Psoas muscle (tissue), 8 donors: ENCODE data around the gene C1orf53. TPM values are rescaled to one million over a fixed set of nuclear protein-coding genes. Genes with fewer than 3 reads are reported as not detected.

Source experiments
- ATAC-seq, 4 donors: fragments of 200-7000 bp; cut with Tn5 transposase; one replicate each; pipeline ENCODE4 v1.9.1; 2020; ENCODE audit warnings: moderate library complexity in 3 of 4, mild to moderate bottlenecking in 2 of 4
- DNase-seq, 2 donors: peaks; one replicate each; pipeline ENCODE4 v3.0.0-alpha.2; 2020
- H3K27ac ChIP-seq: fragments of 200-600 bp; one replicate; pipeline ENCODE4 v1.8.0; 2022
- H3K27me3 ChIP-seq, 3 donors: fragments of 200-600 bp in 1 of 3; one replicate each; pipeline versions ENCODE4 v1.6.1 to v1.8.0; 2013 to 2022; ENCODE audit warnings: low read length in 2 of 3, mild to moderate bottlenecking in 2 of 3, moderate library complexity in 1 of 3; ENCODE audit not compliant: insufficient read depth in 3 of 3
- H3K36me3 ChIP-seq, 2 donors: fragments of 200-600 bp in 1 of 2; one replicate each; pipeline versions ENCODE4 v1.6.1 to v1.8.0; 2013 to 2022; ENCODE audit warnings: low read depth in 1 of 2, mild to moderate bottlenecking in 1 of 2, moderate library complexity in 1 of 2; ENCODE audit not compliant: insufficient read depth in 1 of 2
- H3K4me1 ChIP-seq: fragments of 200-600 bp; one replicate; pipeline ENCODE4 v1.8.0; 2022
- H3K4me3 ChIP-seq: fragments of 200-600 bp; one replicate; pipeline ENCODE4 v1.8.0; 2022; ENCODE audit warnings: mild to moderate bottlenecking
- H3K9me3 ChIP-seq: fragments of 200-600 bp; one replicate; pipeline ENCODE4 v1.8.0; 2022
- CTCF ChIP-seq: fragments of 200-600 bp; IDR thresholded peaks from one replicate; pipeline ENCODE4 v1.8.0; 2022; ENCODE audit warnings: antibody characterized with exemption
- WGBS, 3 donors: extraction: QIAGEN DNeasy Blood & Tissue Kit; methylation state at CpG; one replicate each; pipeline versions ENCODE4 v1.1.6 to v1.1.7; 2013; 5-methylcytosine and 5-hydroxymethylcytosine counted together
- intact Hi-C, 2 donors: fragments of 100-400 bp; cut with DNase I; formaldehyde crosslinking; loops; one replicate each; pipeline versions ENCODE4 v1.11.0 to v1.14.2; 2022
- polyA plus RNA-seq, 3 donors: library from polyadenylated mRNA; stranded (reverse); fragments of 200-250 nt; gene quantifications; one replicate each; pipeline ENCODE4 v1.2.3, GENCODE V29; 2013
- total RNA-seq, 4 donors: library from RNA; stranded (reverse); fragmentation: NEBNext Ultra II Directional in 2 of 4; extraction: Animal tissue kit (Norgen Biotek cat#: 25700) in 2 of 4; gene quantifications; one replicate each; pipeline versions ENCODE4 v1.2.1 to v1.2.4, GENCODE V29; 2021 to 2023
- donor health status: healthy with polysubstance abuse.
- donor health status: DM: no; HTN: no; CAD: no; lungs with moderate emphysema.
- donor health status: Bipolar disorder and iron deficiency.
- donor health status: healthy.
- donor health status: DM: yes; HTN: yes; CAD: no.
- donor health status: DM: no; HTN: no; CAD: no.
- donor health status: DM: no; HTN: no; CAD: no.
- donor health status: DM: yes; HTN: yes; CAD: no.

The C1orf53 gene
- total and polyA plus RNA-seq, 7 donors = 0.84 to 4.3 (median 2.5) TPM

- H3K9me3 ChIP-seq = no peaks in the 10 kb centered on the region
- H3K36me3 ChIP-seq = no peaks in the 10 kb centered on the region
- H3K4me3 ChIP-seq = no peak overlapping the region
- no peak for TF ChIP-seq CTCF
- DNase-seq = no peak
- intact Hi-C loops = no loop called here
- H3K4me1 ChIP-seq = no peaks in the 10 kb centered on the region
- H3K27me3 ChIP-seq = peaks cover 0 to 3% (median 0%) of the 10 kb centered on the region in 3 donors
- no peak overlapping the region for H3K27ac ChIP-seq
- 93 to 97% (median 94%) methylated on average over 2 of the region's 2 CpGs for WGBS, 3 donors
- ATAC-seq = no peak
Observed at GRCh38 chr1:197942042-197942441, 39.6 kb downstream of the C1orf53 start.

GRCh38 chr1:197944485-197944884, 42.1 kb downstream of the C1orf53 start:
- intact Hi-C loops = no loop called here
- no peak overlapping the region for H3K27ac ChIP-seq
- no peaks in the 10 kb centered on the region for H3K36me3 ChIP-seq
- H3K9me3 ChIP-seq = no peaks in the 10 kb centered on the region
- no peaks in the 10 kb centered on the region for H3K4me1 ChIP-seq
- ATAC-seq (no peak), DNase-seq (no peak)
- TF ChIP-seq CTCF = no peak
- H3K27me3 ChIP-seq = peaks cover 0 to 3% (median 0%) of the 10 kb centered on the region in 3 donors
- H3K4me3 ChIP-seq = no peak overlapping the region
- 88 to 93% (median 92%) methylated on average over 4 of the region's 4 CpGs for WGBS, 3 donors

GRCh38 chr1:197948926-197949899, 46.8 kb downstream of the C1orf53 start:
- Histone ChIP-seq H3K4me1 (no peaks in the 10 kb centered on the region), H3K27me3 (no peaks in the 10 kb centered on the region), H3K9me3 (no peaks in the 10 kb centered on the region), H3K36me3 (no peaks in the 10 kb centered on the region), H3K4me3 (no peak overlapping the region), H3K27ac (no peak overlapping the region)
- ATAC-seq (no peak), DNase-seq (no peak)
- TF ChIP-seq CTCF = no peak
- intact Hi-C loops = no loop called here
- 67 to 74% (median 72%) methylated on average over 8 of the region's 8 CpGs for WGBS, 3 donors

- no peaks in the 10 kb centered on the region for H3K27me3 ChIP-seq
- DNase-seq (no peak), ATAC-seq (no peak)
- no peak overlapping the region for H3K4me3 ChIP-seq
- TF ChIP-seq CTCF = no peak
- intact Hi-C loops = no loop called here
- H3K36me3 ChIP-seq = no peaks in the 10 kb centered on the region
- no peaks in the 10 kb centered on the region for H3K9me3 ChIP-seq
- H3K4me1 ChIP-seq = no peaks in the 10 kb centered on the region
- H3K27ac ChIP-seq = no peak overlapping the region
Observed at GRCh38 chr1:197951089-197951488, 48.7 kb downstream of the C1orf53 start.
